ENCODE results near the gene SEC22C. TPM values are rescaled to one million over a fixed set of nuclear protein-coding genes. Genes with fewer than 3 reads are reported as not detected.

Gene SEC22C
- total RNA-seq, 2 donors from 2014 or later: 55.0 to 83.4 TPM

- DNase-seq (ENCODE audit: low spot score) (no peak), ATAC-seq (ENCODE audit: insufficient number of reproducible peaks, low FRiP score, low read depth) (no peak)
- Histone ChIP-seq H3K4me1 (ENCODE audit: control insufficient read depth in 1 of 2, low read depth in 2 of 2) (peaks cover 17 to 70% of the 10 kb centered on the region in 2 donors), H3K27me3 (replicated peaks; ENCODE audit: insufficient read depth) (no peaks in the 10 kb centered on the region), H3K27ac (peak overlapping the region; percentile 55 to 63), H3K36me3 (no peaks in the 10 kb centered on the region), H3K9me3 (no peaks in the 10 kb centered on the region), H3K4me3 (no peak overlapping the region)
- TF ChIP-seq CTCF (IDR thresholded peaks at IDR 0.05): no peak
These were observed 68.2 kb downstream of the SEC22C start for GRCh38 chr3:42513521-42513920.

DNA sequence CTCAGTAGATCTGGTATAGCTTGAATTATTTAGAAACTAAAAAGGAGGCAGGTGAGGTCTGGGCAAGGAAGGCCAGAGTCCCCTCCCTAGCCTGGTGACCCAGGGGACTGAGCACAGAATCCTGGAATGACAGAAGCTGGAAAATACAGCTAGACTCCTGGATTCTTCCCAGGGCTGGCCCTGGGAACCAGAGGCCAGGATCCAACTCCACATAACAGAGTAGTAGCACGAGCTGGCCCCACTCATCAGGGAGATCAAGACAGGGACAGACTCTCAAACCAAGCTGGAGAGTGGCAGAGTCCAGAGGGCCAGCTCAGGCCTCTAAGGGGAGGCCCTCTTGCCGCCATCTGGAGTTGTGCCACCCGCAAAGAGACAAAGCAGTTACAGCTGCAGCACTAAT is 68.6 kb downstream of the SEC22C start:
- TF ChIP-seq CTCF (IDR thresholded peaks at IDR 0.05): no peak
- H3K36me3 ChIP-seq: no peaks in the 10 kb centered on the region
- H3K9me3 ChIP-seq: no peaks in the 10 kb centered on the region
- peaks cover 17 to 70% of the 10 kb centered on the region in 2 donors for H3K4me1 ChIP-seq (ENCODE audit: control insufficient read depth in 1 of 2, low read depth in 2 of 2)
- peak overlapping the region; percentile 55 to 63 for H3K27ac ChIP-seq
- ATAC-seq (ENCODE audit: insufficient number of reproducible peaks, low FRiP score, low read depth) (no peak), DNase-seq (ENCODE audit: low spot score) (no peak)
- H3K4me3 ChIP-seq: no peak overlapping the region
- no peaks in the 10 kb centered on the region for H3K27me3 ChIP-seq (replicated peaks; ENCODE audit: insufficient read depth)

GRCh38 chr3:42511736-42512135 is 70.0 kb downstream of the SEC22C start:
- no peak overlapping the region for H3K4me3 ChIP-seq
- peaks cover 13 to 61% of the 10 kb centered on the region in 2 donors for H3K4me1 ChIP-seq (ENCODE audit: control insufficient read depth in 1 of 2, low read depth in 2 of 2)
- no peak for TF ChIP-seq CTCF (IDR thresholded peaks at IDR 0.05)
- DNase-seq (ENCODE audit: low spot score) (no peak), ATAC-seq (ENCODE audit: insufficient number of reproducible peaks, low FRiP score, low read depth) (no peak)
- no peaks in the 10 kb centered on the region for H3K27me3 ChIP-seq (replicated peaks; ENCODE audit: insufficient read depth)
- no peaks in the 10 kb centered on the region for H3K36me3 ChIP-seq
- H3K27ac ChIP-seq: no peak overlapping the region
- no peaks in the 10 kb centered on the region for H3K9me3 ChIP-seq

GRCh38 chr3:42511201-42511600 is 70.6 kb downstream of the SEC22C start:
- H3K4me1 ChIP-seq (ENCODE audit: control insufficient read depth in 1 of 2, low read depth in 2 of 2): peaks cover 13 to 56% of the 10 kb centered on the region in 2 donors
- no peak for DNase-seq (ENCODE audit: low spot score)
- no peaks in the 10 kb centered on the region for H3K9me3 ChIP-seq
- H3K27me3 ChIP-seq (replicated peaks; ENCODE audit: insufficient read depth): no peaks in the 10 kb centered on the region
- no peak overlapping the region for H3K4me3 ChIP-seq
- ATAC-seq (ENCODE audit: insufficient number of reproducible peaks, low FRiP score, low read depth): no peak
- no peaks in the 10 kb centered on the region for H3K36me3 ChIP-seq
- TF ChIP-seq CTCF (IDR thresholded peaks at IDR 0.05): no peak
- H3K27ac ChIP-seq: no peak overlapping the region

DNA sequence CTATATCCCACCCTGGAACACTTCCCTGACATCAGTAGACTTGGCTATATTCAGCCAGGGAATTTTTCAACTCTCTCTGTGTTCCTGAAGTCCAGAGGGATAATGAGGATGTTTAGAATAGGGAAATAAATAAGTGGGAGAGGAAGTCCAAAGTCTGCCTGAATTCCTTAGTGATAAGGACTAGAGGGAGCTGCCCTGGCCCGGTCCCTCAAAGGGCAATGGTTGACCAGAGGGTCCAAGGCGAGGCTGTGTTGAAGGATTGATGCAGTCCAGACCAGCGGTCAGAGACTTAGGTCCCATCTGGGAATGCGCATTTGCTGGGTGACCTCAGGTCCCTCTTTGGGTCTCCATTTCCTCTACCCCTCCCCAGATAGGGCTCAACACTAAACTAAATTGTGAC is 71.4 kb downstream of the SEC22C start:
- no peaks in the 10 kb centered on the region for H3K9me3 ChIP-seq
- peaks cover 13 to 47% of the 10 kb centered on the region in 2 donors for H3K4me1 ChIP-seq (ENCODE audit: control insufficient read depth in 1 of 2, low read depth in 2 of 2)
- no peak for DNase-seq (ENCODE audit: low spot score)
- no peak overlapping the region for H3K27ac ChIP-seq
- no peaks in the 10 kb centered on the region for H3K27me3 ChIP-seq (replicated peaks; ENCODE audit: insufficient read depth)
- ATAC-seq (ENCODE audit: insufficient number of reproducible peaks, low FRiP score, low read depth): no peak
- H3K36me3 ChIP-seq: no peaks in the 10 kb centered on the region
- no peak overlapping the region for H3K4me3 ChIP-seq
- no peak for TF ChIP-seq CTCF (IDR thresholded peaks at IDR 0.05)

Measured in thoracic aorta (tissue), 2 donors.